AG10803 (cell line): Measurements from ENCODE around the gene DOCK3.
A peak's percentile ranks its signal among the peaks of the same experiment; 100 is the strongest.
"Not testable (repeated sequence)": the region's sequence is repeated elsewhere in the genome, so short reads cannot be mapped to it uniquely, and the experiment has no call there.

ENCODE experiments used
- DNase-seq: peaks from one replicate; pipeline ENCODE4 v3.0.0; 2010; ENCODE audit warnings: low read depth
- H3K4me3 ChIP-seq: 2 replicates; pipeline ENCODE4 v1.5.1; 2011; ENCODE audit warnings: mild to moderate bottlenecking, low read length, control low read depth
- TF ChIP-seq, protein P1 (sequence below): conservative IDR thresholded peaks from 2 replicates; pipeline ENCODE4 v1.5.1; 2011; ENCODE audit warnings: mild to moderate bottlenecking, low read length, control low read depth, inconsistent platforms

The DOCK3 gene

DNA sequence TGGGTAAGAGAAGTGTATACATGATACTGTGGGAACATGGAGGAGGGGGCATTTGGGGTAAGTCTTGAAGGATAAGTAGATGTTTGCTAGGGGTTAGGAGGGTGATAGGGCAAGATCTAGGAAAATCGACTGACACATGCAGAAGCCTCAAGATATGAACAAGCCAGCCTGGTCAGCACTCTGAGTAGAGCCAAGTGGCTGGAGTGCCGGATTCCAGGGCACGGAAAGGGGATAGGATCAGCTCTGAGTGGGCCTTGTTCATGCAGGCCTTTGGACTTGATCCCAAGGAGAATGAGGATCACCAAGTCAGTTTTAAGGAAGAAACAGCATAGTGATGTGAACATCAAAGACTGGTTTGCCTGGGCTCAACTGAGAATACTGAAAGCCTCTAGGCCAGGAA is 686.1 kb downstream of the DOCK3 start:
- DNase-seq = no peak
- no peak overlapping the region for H3K4me3 ChIP-seq
- TF ChIP-seq, protein P1, sequence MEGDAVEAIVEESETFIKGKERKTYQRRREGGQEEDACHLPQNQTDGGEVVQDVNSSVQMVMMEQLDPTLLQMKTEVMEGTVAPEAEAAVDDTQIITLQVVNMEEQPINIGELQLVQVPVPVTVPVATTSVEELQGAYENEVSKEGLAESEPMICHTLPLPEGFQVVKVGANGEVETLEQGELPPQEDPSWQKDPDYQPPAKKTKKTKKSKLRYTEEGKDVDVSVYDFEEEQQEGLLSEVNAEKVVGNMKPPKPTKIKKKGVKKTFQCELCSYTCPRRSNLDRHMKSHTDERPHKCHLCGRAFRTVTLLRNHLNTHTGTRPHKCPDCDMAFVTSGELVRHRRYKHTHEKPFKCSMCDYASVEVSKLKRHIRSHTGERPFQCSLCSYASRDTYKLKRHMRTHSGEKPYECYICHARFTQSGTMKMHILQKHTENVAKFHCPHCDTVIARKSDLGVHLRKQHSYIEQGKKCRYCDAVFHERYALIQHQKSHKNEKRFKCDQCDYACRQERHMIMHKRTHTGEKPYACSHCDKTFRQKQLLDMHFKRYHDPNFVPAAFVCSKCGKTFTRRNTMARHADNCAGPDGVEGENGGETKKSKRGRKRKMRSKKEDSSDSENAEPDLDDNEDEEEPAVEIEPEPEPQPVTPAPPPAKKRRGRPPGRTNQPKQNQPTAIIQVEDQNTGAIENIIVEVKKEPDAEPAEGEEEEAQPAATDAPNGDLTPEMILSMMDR = no peak

DNA sequence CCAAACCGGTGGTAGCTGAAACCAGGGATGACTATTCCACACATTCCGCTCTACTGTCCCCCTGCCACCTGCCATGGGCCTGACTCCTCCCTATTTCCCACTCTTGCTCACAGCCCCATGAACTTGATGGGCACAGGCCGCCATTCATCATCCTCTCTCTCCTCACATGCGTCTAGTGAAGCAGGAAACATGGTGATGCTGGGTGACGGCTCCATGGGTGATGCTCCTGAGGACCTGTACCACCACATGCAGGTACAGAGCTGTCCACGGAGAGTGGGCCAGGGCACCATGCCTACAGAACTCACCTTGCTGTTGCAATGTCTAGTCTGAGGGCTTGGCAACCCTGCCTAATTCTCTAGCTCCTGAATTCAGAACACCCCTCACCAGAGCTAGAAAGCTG is 687.0 kb downstream of the DOCK3 start:
- DNase-seq = no peak
- H3K4me3 ChIP-seq = no peak overlapping the region
- TF ChIP-seq, protein P1 = no peak

DNA sequence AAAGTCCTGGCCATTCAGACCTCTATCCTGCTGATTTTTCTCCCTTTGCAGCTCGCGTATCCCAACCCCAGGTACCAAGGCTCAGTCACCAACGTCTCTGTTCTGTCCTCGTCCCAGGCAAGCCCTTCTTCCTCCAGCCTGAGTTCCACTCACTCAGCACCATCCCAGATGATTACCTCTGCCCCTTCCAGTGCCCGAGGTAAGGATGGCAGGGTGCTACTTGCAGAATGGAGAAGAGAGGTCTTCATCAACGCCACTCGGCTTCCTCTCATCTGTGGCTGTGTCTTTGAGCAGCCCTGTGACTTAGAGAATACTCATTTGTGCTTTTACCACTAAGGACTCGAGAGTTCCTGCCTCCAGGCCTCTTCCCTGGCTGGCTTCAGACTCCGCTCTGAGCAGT is 687.7 kb downstream of the DOCK3 start:
- H3K4me3 ChIP-seq = no peak overlapping the region
- DNase-seq = no peak
- TF ChIP-seq, protein P1 = no peak

DNA sequence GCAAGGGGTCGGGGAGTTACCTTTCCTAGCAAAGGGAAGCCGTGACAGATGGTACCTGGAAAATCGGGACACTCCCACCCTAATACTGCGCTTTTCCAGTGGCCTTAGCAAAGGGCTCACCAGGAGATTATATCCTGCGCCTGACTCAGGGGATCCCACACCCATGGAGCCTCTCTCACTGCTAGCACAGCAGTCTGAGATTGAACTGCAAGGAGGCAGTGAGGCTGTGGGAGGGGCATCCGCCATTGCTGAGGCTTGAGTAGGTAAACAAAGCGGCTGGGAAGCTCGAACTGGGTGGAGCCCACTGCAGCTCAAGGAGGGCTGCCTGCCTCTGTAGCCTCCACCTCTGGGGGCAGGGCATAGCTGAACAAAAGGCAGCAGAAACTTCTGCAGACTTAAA is 693.5 kb downstream of the DOCK3 start:
- not testable (repeated sequence) for DNase-seq, H3K4me3 ChIP-seq

DNA sequence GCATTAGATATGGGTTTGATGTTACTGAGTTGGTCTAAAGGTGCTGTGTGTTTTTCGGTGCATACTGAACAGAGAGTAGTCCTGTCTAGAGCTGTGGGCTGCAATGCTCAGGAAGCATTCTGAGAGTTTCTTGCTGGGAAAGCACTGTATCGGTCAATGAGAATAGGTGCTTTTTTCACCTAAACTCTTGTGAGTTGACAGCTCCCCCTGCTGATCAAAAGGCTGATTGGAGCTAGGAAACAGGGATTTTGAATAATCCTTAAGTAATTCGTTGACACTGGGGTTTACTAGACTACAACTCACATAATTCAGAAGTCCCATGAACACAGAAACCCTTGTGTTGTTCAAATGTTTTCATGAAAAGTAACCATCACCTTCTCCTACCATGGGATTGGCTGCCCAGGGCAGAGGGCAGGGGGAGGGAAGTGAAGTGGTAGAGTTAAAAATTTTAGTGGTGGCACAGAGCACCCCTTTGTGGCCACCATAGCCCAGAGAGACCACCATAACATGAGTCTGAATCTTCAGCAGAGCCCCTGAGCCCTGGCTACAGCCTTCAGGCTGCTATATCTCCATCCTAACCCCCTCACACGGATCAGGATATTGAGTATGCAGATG is 697.3 kb downstream of the DOCK3 start:
- no peak overlapping the region for H3K4me3 ChIP-seq

DNA sequence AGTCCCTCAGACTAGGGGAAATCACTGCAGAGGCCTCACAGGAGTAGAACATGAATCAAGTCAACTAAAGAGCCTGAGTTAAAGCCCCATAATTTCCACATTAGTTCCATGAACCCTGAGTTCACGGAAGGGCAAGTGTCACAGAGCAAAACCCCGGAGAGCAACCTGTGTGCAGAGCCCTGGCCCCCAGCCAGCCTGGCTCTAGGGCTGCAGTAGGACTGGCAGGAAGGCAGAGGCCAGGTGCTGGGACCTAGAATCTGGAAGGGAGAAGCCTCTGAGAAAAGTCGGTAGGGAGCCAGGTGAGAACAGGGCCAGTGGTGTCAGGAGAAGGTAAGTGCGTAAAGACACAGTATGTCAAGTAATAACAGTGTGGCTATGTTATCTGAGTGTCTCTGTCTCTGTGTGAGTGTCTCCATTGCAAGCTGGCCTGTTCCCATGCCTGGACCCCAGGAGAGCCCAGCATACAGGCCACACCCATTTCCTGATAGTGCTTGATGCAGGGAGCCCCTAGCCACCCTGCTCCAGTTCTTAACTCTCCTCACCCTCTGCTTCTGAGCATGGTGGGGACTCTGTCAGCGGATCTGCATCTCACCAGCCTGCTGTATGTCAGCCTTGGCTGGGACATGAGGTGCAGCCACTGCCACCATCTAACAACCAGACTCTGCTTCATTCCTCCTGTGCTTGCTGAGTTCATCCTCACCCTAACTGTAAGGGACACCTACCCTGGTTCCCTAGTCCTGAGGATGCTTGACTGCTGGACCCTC is 699.1 kb downstream of the DOCK3 start:
- no peak overlapping the region for H3K4me3 ChIP-seq
- no peak for DNase-seq
- TF ChIP-seq, protein P1 = no peak

More for the DNA sequence above, 697.3 kb downstream of the DOCK3 start:
- TF ChIP-seq, protein P1 = peak; percentile 87
- DNase-seq = peak; percentile 76

DNA sequence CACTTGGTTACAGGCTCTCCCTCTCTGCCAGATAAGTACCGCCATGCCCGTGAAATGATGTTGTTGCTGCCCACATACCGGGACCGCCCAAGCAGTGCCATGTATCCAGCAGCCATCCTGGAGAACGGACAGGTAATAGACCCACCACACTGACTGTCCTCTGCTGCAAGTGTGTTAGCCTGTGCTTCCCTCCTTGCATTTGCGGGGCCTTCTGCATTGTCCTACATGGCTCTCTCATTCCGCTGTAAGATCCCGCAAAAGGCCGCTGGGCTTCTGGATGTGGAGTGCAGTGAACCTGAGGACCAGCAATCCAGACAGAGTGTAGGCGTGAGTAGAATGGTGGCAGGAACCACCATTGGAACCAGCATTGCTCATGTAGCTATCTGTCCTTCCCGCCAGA is 699.7 kb downstream of the DOCK3 start:
- H3K4me3 ChIP-seq = no peak overlapping the region
- TF ChIP-seq, protein P1 = no peak
- DNase-seq = no peak
